ENCODE data around the gene TRIM54.

The TRIM54 gene

DNA sequence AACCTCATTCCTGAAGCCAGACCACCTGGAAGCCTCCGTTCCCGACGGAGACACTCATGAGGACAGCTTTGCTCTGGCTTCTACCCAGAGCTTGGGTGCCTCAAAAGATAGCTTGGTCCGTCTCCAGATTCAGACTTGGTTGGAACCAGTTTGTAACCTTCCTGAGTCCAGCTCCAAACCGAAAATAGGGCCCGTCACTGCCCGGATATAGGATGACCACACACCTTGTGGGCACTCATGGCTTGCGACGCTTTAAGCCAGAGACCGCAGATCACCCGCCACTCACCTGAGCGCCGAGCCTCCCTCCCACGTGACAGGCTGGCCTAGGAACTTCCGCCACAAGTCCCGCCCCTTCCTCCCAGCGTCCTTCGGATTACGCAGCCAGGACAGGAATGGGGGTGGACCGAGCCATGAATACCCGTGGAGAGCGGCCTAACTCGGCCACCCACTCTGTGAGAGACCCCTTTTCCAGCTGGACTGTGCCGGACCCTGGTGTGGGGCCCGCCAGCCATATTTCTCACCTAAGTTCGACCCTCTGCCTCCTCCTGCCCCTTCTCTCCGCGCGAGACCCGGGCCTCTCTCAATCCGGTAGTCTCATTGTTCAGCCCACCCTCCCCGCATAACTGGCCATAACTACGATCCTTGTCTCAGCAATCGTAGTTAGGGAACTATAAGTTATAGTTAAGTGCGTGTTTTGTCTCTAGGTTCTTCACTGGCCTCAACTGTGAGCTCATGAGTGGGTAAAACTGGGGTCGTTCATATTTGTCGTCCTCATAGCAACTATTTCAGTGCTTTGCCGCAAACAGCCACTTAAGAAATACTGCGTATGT lies 40.8 kb downstream of the TRIM54 start, which contains the start of gene MPV17 (continued):
- TF ChIP-seq, protein P1, sequence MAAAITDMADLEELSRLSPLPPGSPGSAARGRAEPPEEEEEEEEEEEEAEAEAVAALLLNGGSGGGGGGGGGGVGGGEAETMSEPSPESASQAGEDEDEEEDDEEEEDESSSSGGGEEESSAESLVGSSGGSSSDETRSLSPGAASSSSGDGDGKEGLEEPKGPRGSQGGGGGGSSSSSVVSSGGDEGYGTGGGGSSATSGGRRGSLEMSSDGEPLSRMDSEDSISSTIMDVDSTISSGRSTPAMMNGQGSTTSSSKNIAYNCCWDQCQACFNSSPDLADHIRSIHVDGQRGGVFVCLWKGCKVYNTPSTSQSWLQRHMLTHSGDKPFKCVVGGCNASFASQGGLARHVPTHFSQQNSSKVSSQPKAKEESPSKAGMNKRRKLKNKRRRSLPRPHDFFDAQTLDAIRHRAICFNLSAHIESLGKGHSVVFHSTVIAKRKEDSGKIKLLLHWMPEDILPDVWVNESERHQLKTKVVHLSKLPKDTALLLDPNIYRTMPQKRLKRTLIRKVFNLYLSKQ (tag by site-specific recombination; IDR thresholded peaks at IDR 0.05; ENCODE audit: borderline replicate concordance): no peak
- TF ChIP-seq ZNF354C (tag by site-specific recombination; IDR thresholded peaks at IDR 0.05; ENCODE audit: borderline replicate concordance, low read depth) (no peak), ZSCAN16 (tag by site-specific recombination; IDR thresholded peaks at IDR 0.05) (no peak), ZNF146 (tag by site-specific recombination; IDR thresholded peaks at IDR 0.05) (no peak), HOXA7 (CRISPR knock-in tag; IDR thresholded peaks at IDR 0.05; ENCODE audit: borderline replicate concordance) (no peak), ZNF510 (tag by site-specific recombination; IDR thresholded peaks at IDR 0.05; ENCODE audit: insufficient replicate concordance) (no peak), ZNF157 (tag by site-specific recombination; IDR thresholded peaks at IDR 0.05) (no peak), SCRT2 (tag by site-specific recombination; IDR thresholded peaks at IDR 0.05) (no peak), ZNF791 (tag by site-specific recombination; IDR thresholded peaks at IDR 0.05) (no peak), ZNF664 (tag by site-specific recombination; IDR thresholded peaks at IDR 0.05) (no peak), KLF1 (tag by site-specific recombination; IDR thresholded peaks at IDR 0.05) (no peak), ZNF654 (tag by site-specific recombination; IDR thresholded peaks at IDR 0.05; ENCODE audit: low read depth) (no peak), ZNF324 (tag by site-specific recombination; IDR thresholded peaks at IDR 0.05) (no peak), ZEB2 (tag by site-specific recombination; IDR thresholded peaks at IDR 0.05) (0 out of 2 replicates have a peak, but pooled peaks have one; percentile 30), ZNF2 (tag by site-specific recombination; IDR thresholded peaks at IDR 0.05) (no peak), ZNF530 (tag by site-specific recombination; IDR thresholded peaks at IDR 0.05; ENCODE audit: low read depth) (no peak), OVOL3 (tag by site-specific recombination; IDR thresholded peaks at IDR 0.05) (no peak), ZNF214 (tag by site-specific recombination; IDR thresholded peaks at IDR 0.05; ENCODE audit: borderline replicate concordance) (no peak), ZNF23 (tag by site-specific recombination; IDR thresholded peaks at IDR 0.05; ENCODE audit: borderline replicate concordance) (no peak), ZNF37A (tag by site-specific recombination; IDR thresholded peaks at IDR 0.05) (no peak), ZNF529 (tag by site-specific recombination; IDR thresholded peaks at IDR 0.05; ENCODE audit: insufficient replicate concordance) (no peak), SP7 (tag by site-specific recombination; IDR thresholded peaks at IDR 0.05) (peak; percentile 17; the same call in 1 of the 2 replicates), GLI4 (tag by site-specific recombination; IDR thresholded peaks at IDR 0.05) (no peak), ZNF585B (tag by site-specific recombination; IDR thresholded peaks at IDR 0.05) (no peak), ZFP37 (tag by site-specific recombination; IDR thresholded peaks at IDR 0.05) (no peak; the same call in 1 of the 2 replicates), ZXDB (tag by site-specific recombination; IDR thresholded peaks at IDR 0.05) (peak; percentile 65), EGR2 (tag by site-specific recombination; IDR thresholded peaks at IDR 0.05; ENCODE audit: low read depth) (peak; percentile 22; the same call in 1 of the 2 replicates), HOXC10 (CRISPR knock-in tag; IDR thresholded peaks at IDR 0.05) (no peak), ZNF571 (tag by site-specific recombination; IDR thresholded peaks at IDR 0.05) (no peak), ZNF138 (tag by site-specific recombination; IDR thresholded peaks at IDR 0.05; ENCODE audit: borderline replicate concordance) (no peak)
- TF ChIP-seq, protein P2, sequence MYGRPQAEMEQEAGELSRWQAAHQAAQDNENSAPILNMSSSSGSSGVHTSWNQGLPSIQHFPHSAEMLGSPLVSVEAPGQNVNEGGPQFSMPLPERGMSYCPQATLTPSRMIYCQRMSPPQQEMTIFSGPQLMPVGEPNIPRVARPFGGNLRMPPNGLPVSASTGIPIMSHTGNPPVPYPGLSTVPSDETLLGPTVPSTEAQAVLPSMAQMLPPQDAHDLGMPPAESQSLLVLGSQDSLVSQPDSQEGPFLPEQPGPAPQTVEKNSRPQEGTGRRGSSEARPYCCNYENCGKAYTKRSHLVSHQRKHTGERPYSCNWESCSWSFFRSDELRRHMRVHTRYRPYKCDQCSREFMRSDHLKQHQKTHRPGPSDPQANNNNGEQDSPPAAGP (tag by site-specific recombination; IDR thresholded peaks at IDR 0.05): peak; percentile 55
- TF ChIP-seq, protein P3, sequence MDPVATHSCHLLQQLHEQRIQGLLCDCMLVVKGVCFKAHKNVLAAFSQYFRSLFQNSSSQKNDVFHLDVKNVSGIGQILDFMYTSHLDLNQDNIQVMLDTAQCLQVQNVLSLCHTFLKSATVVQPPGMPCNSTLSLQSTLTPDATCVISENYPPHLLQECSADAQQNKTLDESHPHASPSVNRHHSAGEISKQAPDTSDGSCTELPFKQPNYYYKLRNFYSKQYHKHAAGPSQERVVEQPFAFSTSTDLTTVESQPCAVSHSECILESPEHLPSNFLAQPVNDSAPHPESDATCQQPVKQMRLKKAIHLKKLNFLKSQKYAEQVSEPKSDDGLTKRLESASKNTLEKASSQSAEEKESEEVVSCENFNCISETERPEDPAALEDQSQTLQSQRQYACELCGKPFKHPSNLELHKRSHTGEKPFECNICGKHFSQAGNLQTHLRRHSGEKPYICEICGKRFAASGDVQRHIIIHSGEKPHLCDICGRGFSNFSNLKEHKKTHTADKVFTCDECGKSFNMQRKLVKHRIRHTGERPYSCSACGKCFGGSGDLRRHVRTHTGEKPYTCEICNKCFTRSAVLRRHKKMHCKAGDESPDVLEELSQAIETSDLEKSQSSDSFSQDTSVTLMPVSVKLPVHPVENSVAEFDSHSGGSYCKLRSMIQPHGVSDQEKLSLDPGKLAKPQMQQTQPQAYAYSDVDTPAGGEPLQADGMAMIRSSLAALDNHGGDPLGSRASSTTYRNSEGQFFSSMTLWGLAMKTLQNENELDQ (tag by site-specific recombination; IDR thresholded peaks at IDR 0.05; ENCODE audit: low read depth): no peak
- TF ChIP-seq, protein P4, sequence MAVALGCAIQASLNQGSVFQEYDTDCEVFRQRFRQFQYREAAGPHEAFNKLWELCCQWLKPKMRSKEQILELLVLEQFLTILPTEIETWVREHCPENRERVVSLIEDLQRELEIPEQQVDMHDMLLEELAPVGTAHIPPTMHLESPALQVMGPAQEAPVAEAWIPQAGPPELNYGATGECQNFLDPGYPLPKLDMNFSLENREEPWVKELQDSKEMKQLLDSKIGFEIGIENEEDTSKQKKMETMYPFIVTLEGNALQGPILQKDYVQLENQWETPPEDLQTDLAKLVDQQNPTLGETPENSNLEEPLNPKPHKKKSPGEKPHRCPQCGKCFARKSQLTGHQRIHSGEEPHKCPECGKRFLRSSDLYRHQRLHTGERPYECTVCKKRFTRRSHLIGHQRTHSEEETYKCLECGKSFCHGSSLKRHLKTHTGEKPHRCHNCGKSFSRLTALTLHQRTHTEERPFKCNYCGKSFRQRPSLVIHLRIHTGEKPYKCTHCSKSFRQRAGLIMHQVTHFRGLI (tag by site-specific recombination; IDR thresholded peaks at IDR 0.05): no peak
- TF ChIP-seq, protein P5, sequence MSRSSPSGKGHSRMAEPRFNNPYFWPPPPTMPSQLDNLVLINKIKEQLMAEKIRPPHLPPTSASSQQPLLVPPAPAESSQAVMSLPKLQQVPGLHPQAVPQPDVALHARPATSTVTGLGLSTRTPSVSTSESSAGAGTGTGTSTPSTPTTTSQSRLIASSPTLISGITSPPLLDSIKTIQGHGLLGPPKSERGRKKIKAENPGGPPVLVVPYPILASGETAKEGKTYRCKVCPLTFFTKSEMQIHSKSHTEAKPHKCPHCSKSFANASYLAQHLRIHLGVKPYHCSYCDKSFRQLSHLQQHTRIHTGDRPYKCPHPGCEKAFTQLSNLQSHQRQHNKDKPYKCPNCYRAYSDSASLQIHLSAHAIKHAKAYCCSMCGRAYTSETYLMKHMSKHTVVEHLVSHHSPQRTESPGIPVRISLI (tag by site-specific recombination; IDR thresholded peaks at IDR 0.05): no peak
